Natural killer cell treated with Interleukin-12 subunit alpha and Interleukin-12 subunit beta and Interleukin-15 and Interleukin-18, amount 100 ng/mL, for 72 hours (primary cell): ENCODE data around the gene EYA2. TPM values are rescaled to one million over a fixed set of nuclear protein-coding genes. Genes with fewer than 3 reads are reported as not detected.
"Not testable (repeated sequence)": the region's sequence is repeated elsewhere in the genome, so short reads cannot be mapped to it uniquely, and the experiment has no call there.

Experiments used
- ATAC-seq, 2 donors: fragments of 150-1000 bp; cut with Tn5 transposase in 1 of 2; sonication (Bioruptor Pico), chemical (Tn5 transposase) in 1 of 2; 2 replicates each; pipeline ENCODE4 v1.10.0; 2021
- DNase-seq: peaks from one replicate; pipeline ENCODE4 v3.0.0; 2022; ENCODE audit warnings: low spot score
- H3K27ac Mint-ChIP-seq, 2 donors: 1 replicate in 1 of 2; 2 replicates in 1 of 2; pipeline ENCODE4 v1.8.0; 2022; ENCODE audit warnings: mixed read lengths in 2 of 2, mild to moderate bottlenecking in 1 of 2, moderate library complexity in 1 of 2
- H3K27me3 Mint-ChIP-seq, 2 donors: 1 replicate in 1 of 2; 2 replicates in 1 of 2; pipeline ENCODE4 v1.8.0; 2022; ENCODE audit warnings: mixed read lengths in 2 of 2
- H3K36me3 Mint-ChIP-seq: one replicate; pipeline ENCODE4 v1.8.0; 2022; ENCODE audit warnings: mixed read lengths
- H3K4me1 Mint-ChIP-seq, 2 donors: 1 replicate in 1 of 2; 2 replicates in 1 of 2; pipeline ENCODE4 v1.8.0; 2022; ENCODE audit warnings: low read depth in 2 of 2, mixed read lengths in 2 of 2, mild to moderate bottlenecking in 1 of 2
- H3K4me3 Mint-ChIP-seq: one replicate; pipeline ENCODE4 v1.8.0; 2022; ENCODE audit warnings: mixed read lengths
- H3K9me3 Mint-ChIP-seq: 2 replicates; pipeline ENCODE4 v1.8.0; 2022; ENCODE audit warnings: mixed read lengths
- total RNA-seq, 2 donors: library from RNA; stranded (reverse); gene quantifications; one replicate each; pipeline ENCODE4 v1.2.3, GENCODE V29; 2022

EYA2 gene
- total RNA-seq, 2 donors from 2014 or later = 0.17 TPM; not detected in 1

DNA sequence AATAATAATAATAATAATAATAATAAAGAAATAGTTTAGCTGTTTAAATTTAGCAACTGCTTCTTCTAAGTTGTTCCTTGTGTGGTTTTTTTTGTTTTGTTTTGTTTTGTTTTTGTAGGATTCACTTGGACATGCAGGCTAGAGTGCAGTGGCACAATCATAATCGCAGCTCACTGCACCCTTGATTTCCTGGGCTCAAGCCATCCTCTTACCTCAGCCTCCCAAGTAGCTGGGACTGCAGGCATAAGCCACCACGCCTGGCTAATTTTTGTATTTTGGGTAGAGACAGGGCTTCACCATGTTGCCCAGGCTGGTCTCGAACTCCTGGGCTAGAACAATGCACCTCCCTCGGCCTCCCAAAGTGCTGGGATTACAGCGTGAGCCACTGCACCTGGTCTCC is 15.3 kb upstream of the EYA2 start:
- DNase-seq (no peak), ATAC-seq (no peak)
- Mint-ChIP-seq H3K4me3 (no peak overlapping the region), H3K36me3 (no peaks in the 10 kb centered on the region), H3K4me1 (no peaks in the 10 kb centered on the region), H3K27me3 (peaks cover 27 to 35% of the 10 kb centered on the region in 2 donors), H3K9me3 (no peaks in the 10 kb centered on the region), H3K27ac (no peak overlapping the region)

DNA sequence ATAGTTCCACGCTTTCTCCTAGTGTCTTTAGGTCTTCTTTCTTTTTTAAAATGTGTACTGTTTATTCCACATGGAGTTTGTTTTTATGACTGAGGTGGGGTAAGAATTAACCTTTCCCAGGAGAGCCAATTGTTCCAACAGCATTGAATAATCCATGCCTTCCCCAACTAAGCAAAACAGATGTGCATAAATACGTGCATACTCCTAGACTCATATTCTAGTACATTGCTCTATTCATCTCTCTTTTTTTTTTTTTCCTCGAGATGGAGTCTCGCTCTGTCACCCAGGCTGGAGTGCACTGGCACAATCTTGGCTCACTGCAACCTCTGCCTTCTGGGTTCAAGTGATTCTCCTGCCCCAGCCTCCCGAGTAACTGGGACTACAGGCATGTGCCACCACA is 14.7 kb upstream of the EYA2 start:
- H3K27me3 Mint-ChIP-seq = peaks cover 27 to 32% of the 10 kb centered on the region in 2 donors
- not testable (repeated sequence) for ATAC-seq, H3K36me3 Mint-ChIP-seq, H3K4me1 Mint-ChIP-seq, DNase-seq, H3K9me3 Mint-ChIP-seq, H3K4me3 Mint-ChIP-seq, H3K27ac Mint-ChIP-seq

DNA sequence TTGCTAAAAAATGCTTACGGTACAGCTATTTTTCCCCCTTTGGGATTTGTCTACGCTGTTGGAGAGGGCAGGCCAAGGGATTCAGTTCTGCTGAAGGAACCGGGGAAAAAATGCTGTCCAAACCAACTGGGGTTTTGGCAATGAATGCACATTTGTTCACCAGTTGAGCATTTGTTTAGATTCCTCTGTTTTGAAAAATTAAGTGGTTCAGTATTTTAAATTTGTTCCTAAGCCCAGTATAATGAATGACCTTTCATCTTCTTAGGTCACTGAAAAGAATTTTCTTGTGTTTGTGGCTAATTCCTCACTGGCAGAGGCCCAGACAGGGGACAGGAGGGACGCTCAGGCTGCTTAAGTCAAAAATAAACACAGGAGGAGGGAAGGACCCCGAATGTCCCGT is 10.8 kb upstream of the EYA2 start:
- DNase-seq (no peak), ATAC-seq (no peak)
- no peak overlapping the region for H3K27ac Mint-ChIP-seq
- no peaks in the 10 kb centered on the region for H3K4me1 Mint-ChIP-seq
- no peaks in the 10 kb centered on the region for H3K36me3 Mint-ChIP-seq
- no peaks in the 10 kb centered on the region for H3K9me3 Mint-ChIP-seq
- H3K27me3 Mint-ChIP-seq = peaks cover 29 to 36% of the 10 kb centered on the region in 2 donors
- no peak overlapping the region for H3K4me3 Mint-ChIP-seq

DNA sequence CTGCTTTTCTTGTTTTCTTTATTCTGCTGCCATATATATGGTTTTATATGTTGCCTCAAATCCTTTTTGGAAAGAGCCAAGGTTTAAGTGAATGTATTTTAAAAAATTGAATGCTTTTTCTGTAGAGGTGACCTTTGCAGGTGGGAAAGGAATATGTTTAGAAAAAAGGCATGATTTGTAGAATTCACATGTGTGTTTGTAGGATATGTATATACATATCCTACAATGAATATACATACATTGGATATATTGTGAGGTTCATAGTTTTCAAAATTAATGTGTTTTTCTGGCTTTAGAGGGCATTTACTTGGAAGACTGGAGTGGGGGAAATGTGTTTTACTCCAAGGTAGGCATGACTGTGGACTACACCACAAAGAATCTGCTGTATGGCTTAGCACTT is 4.0 kb upstream of the EYA2 start:
- Mint-ChIP-seq H3K9me3 (no peaks in the 10 kb centered on the region), H3K36me3 (no peaks in the 10 kb centered on the region), H3K4me3 (no peak overlapping the region), H3K4me1 (no peaks in the 10 kb centered on the region), H3K27ac (no peak overlapping the region), H3K27me3 (peaks cover 32 to 54% of the 10 kb centered on the region in 2 donors)
- DNase-seq = no peak
- no peak for ATAC-seq

DNA sequence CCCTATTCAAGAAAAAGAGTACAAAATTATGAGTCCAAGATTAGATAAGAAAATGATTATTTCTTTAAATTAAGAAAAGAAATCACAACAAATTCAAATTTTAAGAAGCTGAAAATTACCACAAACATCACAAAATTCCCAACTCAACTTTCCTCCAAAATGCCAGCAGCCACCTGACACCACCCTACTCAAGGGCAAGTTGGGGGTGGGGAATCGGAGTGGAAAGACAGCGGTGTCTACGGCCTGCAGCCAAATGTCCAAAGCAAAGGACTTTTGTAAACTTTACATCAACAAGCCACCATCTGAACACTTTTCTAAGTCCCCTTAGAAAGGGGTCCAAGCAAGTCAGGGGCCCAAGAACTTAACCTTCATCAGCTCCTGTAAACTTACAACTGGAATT is 1.6 kb upstream of the EYA2 start:
- H3K36me3 Mint-ChIP-seq = no peaks in the 10 kb centered on the region

DNA sequence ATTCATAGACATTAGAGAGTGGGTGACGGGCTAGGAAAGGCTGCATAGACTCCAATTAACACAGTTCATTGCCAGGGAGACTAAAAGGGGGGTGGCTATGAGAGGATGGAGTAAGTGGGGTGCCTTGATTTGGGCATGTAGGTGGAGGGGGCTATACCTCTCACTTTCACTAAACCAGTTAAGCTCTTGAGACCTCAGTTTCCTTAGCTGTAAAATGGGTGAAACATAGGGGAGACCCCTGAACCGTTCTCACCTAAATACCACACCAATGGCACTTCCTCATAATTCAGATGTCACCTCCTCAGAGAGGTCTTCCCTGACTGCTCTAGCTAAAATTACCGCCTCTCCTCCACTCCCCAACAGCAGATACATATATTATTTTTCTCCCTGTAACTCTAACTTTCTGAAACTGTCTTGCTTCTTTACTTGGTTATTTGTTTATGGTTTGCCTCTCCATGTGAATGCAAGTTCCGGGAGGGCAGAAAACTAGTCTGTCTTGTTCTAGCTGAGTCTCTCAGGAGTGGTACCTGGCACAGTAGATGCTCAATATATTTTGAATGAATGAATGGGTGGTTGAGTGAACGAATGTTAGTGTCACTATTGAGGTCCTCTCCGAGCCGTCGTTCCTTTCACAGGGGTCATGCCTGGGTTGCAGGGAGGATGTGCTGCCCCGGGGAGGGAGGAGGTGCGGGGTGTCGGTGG is 615 bp upstream of the EYA2 start:
- no peak for ATAC-seq
- no peak overlapping the region for H3K27ac Mint-ChIP-seq
- H3K27me3 Mint-ChIP-seq = peaks cover 48 to 67% of the 10 kb centered on the region in 2 donors
- H3K9me3 Mint-ChIP-seq = no peaks in the 10 kb centered on the region
- H3K4me3 Mint-ChIP-seq = no peak overlapping the region
- H3K4me1 Mint-ChIP-seq = no peaks in the 10 kb centered on the region
- DNase-seq = no peak
- no peaks in the 10 kb centered on the region for H3K36me3 Mint-ChIP-seq

More for the DNA sequence above, 1.6 kb upstream of the EYA2 start:
- ATAC-seq (no peak), DNase-seq (no peak)
- H3K4me3 Mint-ChIP-seq = no peak overlapping the region
- no peaks in the 10 kb centered on the region for H3K9me3 Mint-ChIP-seq
- peaks cover 47 to 63% of the 10 kb centered on the region in 2 donors for H3K27me3 Mint-ChIP-seq
- no peak overlapping the region for H3K27ac Mint-ChIP-seq
- H3K4me1 Mint-ChIP-seq = no peaks in the 10 kb centered on the region

DNA sequence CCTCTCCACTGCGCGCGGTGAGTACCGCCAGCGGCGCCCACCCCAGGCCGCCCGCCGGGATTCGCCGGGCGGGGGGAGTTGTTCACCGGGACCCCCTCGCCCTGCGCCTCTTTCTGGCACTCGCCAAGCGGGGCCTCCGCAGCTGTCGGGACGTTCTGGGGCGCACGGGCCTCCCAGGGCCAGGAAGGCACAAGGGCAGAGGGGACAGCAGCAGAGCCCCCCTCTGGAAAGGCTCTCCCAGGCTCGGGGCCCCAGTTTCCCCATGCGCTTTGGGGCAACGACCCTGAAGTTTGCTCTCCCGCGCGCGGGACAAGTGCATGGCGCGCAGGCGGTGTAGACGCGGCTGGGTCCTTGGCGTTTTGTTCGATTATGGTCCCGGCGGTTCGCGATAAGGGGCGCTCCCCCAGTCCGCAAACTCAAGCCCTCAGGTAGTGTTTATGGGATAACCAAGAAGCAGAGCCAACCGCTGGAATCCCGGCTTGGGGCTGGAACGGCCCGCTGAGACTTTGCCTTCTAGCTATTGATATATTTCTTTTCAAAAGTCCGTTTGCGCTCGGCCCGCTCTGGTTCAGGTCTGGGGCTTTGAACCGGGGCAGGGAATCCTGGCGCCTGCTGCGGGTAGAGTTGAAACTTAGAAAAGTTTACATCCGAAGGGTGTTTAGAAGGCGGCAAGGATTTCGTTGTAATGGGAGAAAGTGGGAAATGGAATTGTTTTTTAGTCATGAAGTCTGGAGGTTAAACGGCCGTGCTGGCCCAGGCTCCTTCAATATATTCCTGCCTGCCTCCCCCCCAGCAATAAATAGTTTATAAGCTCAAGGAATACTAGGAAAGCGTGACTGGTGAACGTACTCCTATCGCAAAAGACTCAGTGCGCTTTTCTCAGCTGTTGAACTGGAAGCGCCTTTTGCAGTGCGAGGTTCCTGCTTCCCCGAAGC is 595 bp downstream of the EYA2 start:
- no peak for ATAC-seq
- H3K4me1 Mint-ChIP-seq = no peaks in the 10 kb centered on the region
- H3K4me3 Mint-ChIP-seq = no peak overlapping the region
- no peak for DNase-seq
- H3K36me3 Mint-ChIP-seq = no peaks in the 10 kb centered on the region
- peaks cover 42 to 61% of the 10 kb centered on the region in 2 donors for H3K27me3 Mint-ChIP-seq
- no peaks in the 10 kb centered on the region for H3K9me3 Mint-ChIP-seq
- no peak overlapping the region for H3K27ac Mint-ChIP-seq

DNA sequence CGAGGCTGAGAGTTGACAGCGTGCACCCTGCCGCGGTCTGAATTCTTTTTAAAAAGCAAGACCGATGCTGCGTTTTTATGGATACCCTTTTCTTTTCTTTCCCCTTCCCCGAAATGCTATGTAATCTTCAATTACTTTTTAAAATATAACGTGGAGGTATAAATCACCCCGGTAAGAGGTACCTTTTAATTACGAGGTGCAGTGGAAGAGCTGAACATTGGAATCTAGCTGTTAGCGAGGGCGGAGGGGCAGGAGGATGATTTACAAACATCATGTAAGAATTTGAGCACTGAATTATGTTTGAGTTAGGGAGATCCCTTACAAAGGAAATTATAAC is 1.2 kb downstream of the EYA2 start:
- DNase-seq = no peak
- Mint-ChIP-seq H3K27ac (no peak overlapping the region), H3K27me3 (peaks cover 41 to 54% of the 10 kb centered on the region in 2 donors), H3K36me3 (no peaks in the 10 kb centered on the region), H3K4me1 (no peaks in the 10 kb centered on the region), H3K4me3 (no peak overlapping the region), H3K9me3 (no peaks in the 10 kb centered on the region)
- no peak for ATAC-seq

DNA sequence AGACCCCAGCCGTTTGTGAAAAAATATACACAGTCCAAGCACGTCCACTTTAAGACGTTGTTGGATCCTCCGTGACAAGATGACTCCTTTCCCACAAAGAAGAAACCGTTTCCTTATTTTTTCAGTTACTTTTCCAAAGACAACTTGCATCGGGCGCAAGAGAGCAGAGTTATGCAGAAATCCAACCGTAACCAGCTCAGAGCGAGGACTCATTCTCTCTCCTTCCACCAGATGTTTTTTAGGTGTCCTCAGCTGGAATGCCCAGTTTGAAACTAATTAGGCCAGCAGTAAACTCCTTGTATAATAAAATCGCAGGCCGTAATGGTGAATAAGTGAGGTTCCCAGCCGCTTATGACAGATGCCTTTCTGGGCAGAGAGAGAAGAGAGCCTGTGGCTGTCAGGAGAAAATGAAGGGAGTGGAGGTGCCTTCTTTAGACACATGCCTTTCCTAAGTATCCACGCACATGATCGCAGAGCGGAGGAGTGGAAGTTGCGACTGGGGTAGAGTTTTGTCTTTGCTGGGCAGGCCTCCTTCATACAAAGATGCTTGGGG is 2.8 kb downstream of the EYA2 start:
- DNase-seq = no peak
- H3K4me3 Mint-ChIP-seq = no peak overlapping the region
- no peaks in the 10 kb centered on the region for H3K36me3 Mint-ChIP-seq
- ATAC-seq = no peak
- H3K27me3 Mint-ChIP-seq = peaks cover 41 to 50% of the 10 kb centered on the region in 2 donors
- no peaks in the 10 kb centered on the region for H3K9me3 Mint-ChIP-seq
- no peaks in the 10 kb centered on the region for H3K4me1 Mint-ChIP-seq
- H3K27ac Mint-ChIP-seq = no peak overlapping the region

DNA sequence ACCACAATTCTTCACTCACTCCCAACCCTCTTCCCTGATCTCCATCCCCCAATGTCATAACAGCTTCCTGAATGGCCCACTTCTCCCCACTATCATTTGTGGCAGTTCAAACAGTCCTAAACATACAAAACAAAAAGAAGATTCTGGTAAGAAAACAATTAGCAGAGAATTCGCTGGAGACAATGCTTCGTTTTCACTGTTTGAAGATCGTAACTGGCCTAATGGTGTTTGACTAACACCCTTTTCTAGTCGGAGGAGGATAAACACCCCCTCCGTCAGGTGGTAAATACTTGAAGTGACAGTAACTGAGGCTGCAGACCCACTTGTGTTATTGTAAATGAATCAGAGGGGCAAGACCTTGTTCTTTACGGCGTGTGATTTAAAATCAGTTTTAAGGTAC is 3.8 kb downstream of the EYA2 start:
- Mint-ChIP-seq H3K9me3 (no peaks in the 10 kb centered on the region), H3K36me3 (no peaks in the 10 kb centered on the region), H3K4me3 (no peak overlapping the region), H3K27me3 (peaks cover 37 to 42% of the 10 kb centered on the region in 2 donors), H3K27ac (no peak overlapping the region), H3K4me1 (no peaks in the 10 kb centered on the region)
- DNase-seq = no peak
- ATAC-seq = no peak

DNA sequence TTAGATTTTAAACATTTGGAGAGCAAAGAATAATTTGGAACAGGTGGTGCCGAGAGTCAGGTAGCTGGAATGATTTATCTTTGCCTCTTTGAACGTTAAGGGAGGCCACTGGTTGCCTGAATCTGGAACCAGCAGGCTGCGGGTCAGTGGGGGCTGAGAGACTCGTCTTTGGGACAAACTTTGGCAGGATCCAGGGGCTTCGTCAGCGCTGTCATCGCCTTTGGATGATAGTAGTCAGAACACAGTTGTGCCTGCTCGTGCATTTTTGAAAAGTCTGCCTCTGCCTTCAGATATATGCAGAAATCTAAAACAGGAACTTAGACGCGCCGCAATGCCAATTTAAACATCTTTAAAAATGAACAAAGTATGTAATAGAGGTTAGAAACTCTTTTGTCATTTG is 5.0 kb downstream of the EYA2 start:
- no peak for ATAC-seq
- Mint-ChIP-seq H3K27me3 (peaks cover 29 to 31% of the 10 kb centered on the region in 2 donors), H3K27ac (no peak overlapping the region), H3K4me1 (no peaks in the 10 kb centered on the region), H3K4me3 (no peak overlapping the region), H3K36me3 (no peaks in the 10 kb centered on the region), H3K9me3 (no peaks in the 10 kb centered on the region)
- DNase-seq = no peak

DNA sequence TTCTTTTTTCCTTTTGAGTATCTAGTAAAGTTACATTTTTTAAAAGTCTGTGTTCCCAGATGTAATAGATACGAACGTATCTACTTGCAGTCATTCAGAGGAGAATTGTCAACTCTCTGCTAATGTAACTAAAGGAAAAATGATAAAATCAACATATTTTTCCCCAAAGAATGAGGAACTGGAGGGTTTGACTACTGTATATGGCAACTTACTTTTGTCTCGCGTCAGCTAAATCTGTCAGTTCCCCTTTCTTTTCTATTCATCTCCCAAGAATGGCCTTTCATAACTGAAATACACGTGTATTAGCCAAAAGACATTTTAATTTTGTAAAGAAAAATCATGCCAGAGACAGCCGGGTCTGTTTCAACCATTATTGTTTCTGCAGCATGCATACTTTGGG is 5.4 kb downstream of the EYA2 start:
- ATAC-seq (no peak), DNase-seq (no peak)
- no peak overlapping the region for H3K4me3 Mint-ChIP-seq
- no peaks in the 10 kb centered on the region for H3K9me3 Mint-ChIP-seq
- no peak overlapping the region for H3K27ac Mint-ChIP-seq
- H3K36me3 Mint-ChIP-seq = no peaks in the 10 kb centered on the region
- peaks cover 29 to 31% of the 10 kb centered on the region in 2 donors for H3K27me3 Mint-ChIP-seq
- no peaks in the 10 kb centered on the region for H3K4me1 Mint-ChIP-seq

DNA sequence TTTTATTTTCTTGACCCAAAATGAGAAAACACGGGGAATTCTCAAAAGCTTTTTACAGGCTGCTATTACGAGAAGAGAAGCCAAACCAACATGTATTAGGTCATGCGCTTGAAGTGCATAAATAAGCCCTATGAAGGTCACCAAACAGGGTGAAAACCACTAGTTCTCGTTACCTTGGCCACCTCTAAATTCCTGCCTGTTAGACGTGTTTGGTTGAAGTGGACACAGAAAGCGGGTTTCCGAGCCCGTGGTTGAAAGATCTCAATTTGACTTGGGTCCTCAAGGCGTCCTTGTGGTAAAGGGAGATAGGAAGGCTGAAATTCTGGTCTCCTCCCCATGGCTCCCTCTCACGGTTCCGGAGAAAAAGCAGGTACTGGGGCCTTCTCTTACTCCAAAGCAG is 6.2 kb downstream of the EYA2 start:
- ATAC-seq = no peak
- no peak overlapping the region for H3K27ac Mint-ChIP-seq
- H3K9me3 Mint-ChIP-seq = no peaks in the 10 kb centered on the region
- H3K36me3 Mint-ChIP-seq = no peaks in the 10 kb centered on the region
- no peaks in the 10 kb centered on the region for H3K4me1 Mint-ChIP-seq
- peaks cover 22 to 25% of the 10 kb centered on the region in 2 donors for H3K27me3 Mint-ChIP-seq
- H3K4me3 Mint-ChIP-seq = no peak overlapping the region
- DNase-seq = no peak

DNA sequence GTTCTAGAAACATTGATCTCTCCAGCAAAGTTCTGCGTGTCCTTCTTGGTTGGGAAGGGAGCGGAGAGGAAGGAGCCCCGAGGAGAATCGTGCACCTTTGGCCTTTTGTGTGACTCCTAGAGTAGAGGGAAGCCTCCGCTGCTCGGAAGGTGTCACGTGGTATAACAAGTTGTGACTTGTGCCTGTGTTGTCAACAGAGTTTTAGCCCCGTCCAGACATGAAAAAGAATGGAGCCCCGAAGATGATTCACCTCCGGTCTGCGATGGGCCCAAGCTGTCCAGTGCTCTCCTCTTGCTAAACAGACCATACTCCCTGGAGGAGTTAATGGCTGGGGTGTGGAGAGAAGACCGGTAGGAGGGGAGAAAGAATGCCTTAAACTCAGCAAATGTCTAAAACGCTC is 7.0 kb downstream of the EYA2 start:
- Mint-ChIP-seq H3K9me3 (no peaks in the 10 kb centered on the region), H3K27ac (no peak overlapping the region), H3K36me3 (no peaks in the 10 kb centered on the region), H3K27me3 (peaks cover 16 to 17% of the 10 kb centered on the region in 2 donors), H3K4me1 (no peaks in the 10 kb centered on the region), H3K4me3 (no peak overlapping the region)
- no peak for ATAC-seq
- DNase-seq = no peak
